HUES64 (cell line): Measurements from ENCODE around the gene GNG12.

ENCODE experiments used
- H3K27ac ChIP-seq: 2 replicates; pipeline ENCODE4 v1.7.0; 2013; ENCODE audit warnings: low read depth, low read length, inconsistent platforms
- H3K27me3 ChIP-seq: 2 replicates; pipeline ENCODE4 v1.6.1; 2013; ENCODE audit warnings: mild to moderate bottlenecking, low read length; ENCODE audit not compliant: insufficient read depth
- H3K36me3 ChIP-seq: 2 replicates; pipeline ENCODE4 v1.6.1; 2013; ENCODE audit warnings: mild to moderate bottlenecking, low read length; ENCODE audit not compliant: insufficient read depth
- H3K4me1 ChIP-seq: 2 replicates; pipeline ENCODE4 v1.6.1; 2013; ENCODE audit warnings: mild to moderate bottlenecking, low read length, moderate library complexity; ENCODE audit not compliant: insufficient read depth
- H3K4me3 ChIP-seq: 2 replicates; pipeline ENCODE4 v1.5.1; 2013; ENCODE audit warnings: mild to moderate bottlenecking, low read length, moderate library complexity
- H3K9ac ChIP-seq: 2 replicates; pipeline ENCODE4 v1.6.1; 2013; ENCODE audit warnings: mild to moderate bottlenecking, low read depth, low read length
- H3K9me3 ChIP-seq: 2 replicates; pipeline ENCODE4 v1.6.1; 2013; ENCODE audit warnings: low read depth, low read length; ENCODE audit not compliant: insufficient read depth
- WGBS: fragments of 150-250, 120-280 bp; methylation state at CpG from one replicate; pipeline ENCODE4 v1.1.7; 2013; ENCODE audit warnings: missing lambda C conversion rate; 5-methylcytosine and 5-hydroxymethylcytosine counted together

GNG12 gene

GRCh38 chr1:67827688-67828087 lies 5.6 kb downstream of the GNG12 start:
- H3K9me3 ChIP-seq: no peaks in the 10 kb centered on the region
- no peak overlapping the region for H3K4me3 ChIP-seq
- no peak overlapping the region for H3K9ac ChIP-seq
- peaks cover 24% of the 10 kb centered on the region for H3K4me1 ChIP-seq
- WGBS: 92% methylated on average over 4 of the region's 4 CpGs
- no peaks in the 10 kb centered on the region for H3K36me3 ChIP-seq
- no peak overlapping the region for H3K27ac ChIP-seq
- peaks cover 22% of the 10 kb centered on the region for H3K27me3 ChIP-seq

- H3K9ac ChIP-seq: no peak overlapping the region
- H3K27me3 ChIP-seq: peaks cover 5% of the 10 kb centered on the region
- 92% methylated on average over 4 of the region's 4 CpGs for WGBS
Measured at GRCh38 chr1:67825591-67825990, 7.7 kb downstream of the GNG12 start.

GRCh38 chr1:67824766-67825165 lies 8.5 kb downstream of the GNG12 start:
- H3K9ac ChIP-seq: no peak overlapping the region
- WGBS: 95% methylated on average over 1 of the region's 1 CpG
- H3K27me3 ChIP-seq: no peaks in the 10 kb centered on the region
- H3K36me3 ChIP-seq: no peaks in the 10 kb centered on the region
- no peak overlapping the region for H3K27ac ChIP-seq
- no peaks in the 10 kb centered on the region for H3K9me3 ChIP-seq
- H3K4me1 ChIP-seq: peaks cover 14% of the 10 kb centered on the region
- no peak overlapping the region for H3K4me3 ChIP-seq

More at GRCh38 chr1:67825591-67825990, 7.7 kb downstream of the GNG12 start:
- Histone ChIP-seq H3K27ac (no peak overlapping the region), H3K9me3 (no peaks in the 10 kb centered on the region), H3K36me3 (no peaks in the 10 kb centered on the region), H3K4me1 (peaks cover 16% of the 10 kb centered on the region), H3K4me3 (no peak overlapping the region)

- WGBS: 92% methylated on average over 4 of the region's 4 CpGs
Measured at GRCh38 chr1:67823615-67824014, 9.7 kb downstream of the GNG12 start.

GRCh38 chr1:67821263-67821662 lies 12.0 kb downstream of the GNG12 start:
- 92% methylated on average over 4 of the region's 4 CpGs for WGBS
- peaks cover 18% of the 10 kb centered on the region for H3K4me1 ChIP-seq

More at GRCh38 chr1:67823615-67824014, 9.7 kb downstream of the GNG12 start:
- Histone ChIP-seq H3K36me3 (no peaks in the 10 kb centered on the region), H3K27me3 (no peaks in the 10 kb centered on the region), H3K27ac (no peak overlapping the region), H3K4me1 (peaks cover 18% of the 10 kb centered on the region), H3K4me3 (no peak overlapping the region), H3K9me3 (no peaks in the 10 kb centered on the region), H3K9ac (no peak overlapping the region)

GRCh38 chr1:67818725-67819301 lies 14.5 kb downstream of the GNG12 start:
- Histone ChIP-seq H3K27ac (no peak overlapping the region), H3K4me3 (no peak overlapping the region), H3K9ac (no peak overlapping the region), H3K36me3 (no peaks in the 10 kb centered on the region), H3K9me3 (peaks cover 9% of the 10 kb centered on the region), H3K4me1 (peaks cover 18% of the 10 kb centered on the region), H3K27me3 (no peaks in the 10 kb centered on the region)
- WGBS: 84% methylated on average over 8 of the region's 8 CpGs

More at GRCh38 chr1:67821263-67821662, 12.0 kb downstream of the GNG12 start:
- Histone ChIP-seq H3K36me3 (no peaks in the 10 kb centered on the region), H3K4me3 (no peak overlapping the region), H3K27ac (no peak overlapping the region), H3K9ac (no peak overlapping the region), H3K9me3 (peaks cover 9% of the 10 kb centered on the region), H3K27me3 (no peaks in the 10 kb centered on the region)

- Histone ChIP-seq H3K4me3 (no peak overlapping the region), H3K9ac (no peak overlapping the region), H3K27ac (no peak overlapping the region), H3K27me3 (no peaks in the 10 kb centered on the region), H3K36me3 (no peaks in the 10 kb centered on the region), H3K4me1 (peaks cover 13% of the 10 kb centered on the region), H3K9me3 (peaks cover 9% of the 10 kb centered on the region)
- 89% methylated on average over 1 of the region's 1 CpG for WGBS
Measured at GRCh38 chr1:67818162-67818561, 15.1 kb downstream of the GNG12 start.

GRCh38 chr1:67817319-67817718 lies 15.9 kb downstream of the GNG12 start:
- Histone ChIP-seq H3K9ac (no peak overlapping the region), H3K4me1 (peaks cover 4% of the 10 kb centered on the region), H3K36me3 (no peaks in the 10 kb centered on the region), H3K27ac (no peak overlapping the region), H3K4me3 (no peak overlapping the region), H3K9me3 (peaks cover 9% of the 10 kb centered on the region), H3K27me3 (no peaks in the 10 kb centered on the region)
- 100% methylated on average over 1 of the region's 1 CpG for WGBS

- Histone ChIP-seq H3K4me1 (peaks cover 4% of the 10 kb centered on the region; the same call in 1 of the 2 replicates), H3K4me3 (no peak overlapping the region), H3K9me3 (peaks cover 9% of the 10 kb centered on the region), H3K27me3 (no peaks in the 10 kb centered on the region), H3K9ac (no peak overlapping the region), H3K36me3 (no peaks in the 10 kb centered on the region), H3K27ac (no peak overlapping the region)
- WGBS: 94% methylated on average over 6 of the region's 6 CpGs
Measured at GRCh38 chr1:67816506-67816905, 16.8 kb downstream of the GNG12 start.

- peaks cover 4% of the 10 kb centered on the region; the same call in 1 of the 2 replicates for H3K4me1 ChIP-seq
- no peak overlapping the region for H3K9ac ChIP-seq
- no peaks in the 10 kb centered on the region for H3K36me3 ChIP-seq
- WGBS: 93% methylated on average over 7 of the region's 7 CpGs
- H3K27me3 ChIP-seq: no peaks in the 10 kb centered on the region
- H3K9me3 ChIP-seq: peaks cover 9% of the 10 kb centered on the region
- no peak overlapping the region for H3K27ac ChIP-seq
- H3K4me3 ChIP-seq: no peak overlapping the region
Measured at GRCh38 chr1:67816095-67816475, 17.2 kb downstream of the GNG12 start.

GRCh38 chr1:67815303-67816094 lies 17.8 kb downstream of the GNG12 start:
- Histone ChIP-seq H3K9me3 (peaks cover 9% of the 10 kb centered on the region), H3K4me3 (no peak overlapping the region), H3K27ac (no peak overlapping the region), H3K4me1 (peaks cover 4% of the 10 kb centered on the region; the same call in 1 of the 2 replicates), H3K36me3 (no peaks in the 10 kb centered on the region), H3K9ac (no peak overlapping the region), H3K27me3 (no peaks in the 10 kb centered on the region)
- WGBS: 94% methylated on average over 16 of the region's 17 CpGs
